ENCODE measurements around the gene SARDH. TPM values are rescaled to one million over a fixed set of nuclear protein-coding genes. Genes with fewer than 3 reads are reported as not detected.

SARDH gene
- total and polyA plus RNA-seq, 9 of the 15 experiments (the other 6 are each of a cell fraction or from before 2014, with no cell fraction given) = 0.14 TPM; not detected in 8

GRCh38 chr9:133738640-133739225 lies 581 bp upstream of the SARDH start:
- no peak for ATAC-seq
- H2AFZ ChIP-seq (ENCODE audit: low read depth, low read length) = no peak overlapping the region
- TF ChIP-seq TSC22D4 (tag; IDR thresholded peaks at IDR 0.05) = no peak
- no peak for TF ChIP-seq ZNF644 (tag; IDR thresholded peaks at IDR 0.05; ENCODE audit: low read depth)
- no peak for TF ChIP-seq ATF1 (CRISPR knock-in tag; IDR thresholded peaks at IDR 0.05)
- TF ChIP-seq ATF1 (tag; IDR thresholded peaks at IDR 0.05) = no peak
- TF ChIP-seq RBM25 (IDR thresholded peaks at IDR 0.05; ENCODE audit: low read depth, low read length, severe bottlenecking) = no peak
- TF ChIP-seq SMARCB1 (IDR thresholded peaks at IDR 0.05; ENCODE audit: insufficient read length, low read depth) = no peak
- TF ChIP-seq, protein P1, sequence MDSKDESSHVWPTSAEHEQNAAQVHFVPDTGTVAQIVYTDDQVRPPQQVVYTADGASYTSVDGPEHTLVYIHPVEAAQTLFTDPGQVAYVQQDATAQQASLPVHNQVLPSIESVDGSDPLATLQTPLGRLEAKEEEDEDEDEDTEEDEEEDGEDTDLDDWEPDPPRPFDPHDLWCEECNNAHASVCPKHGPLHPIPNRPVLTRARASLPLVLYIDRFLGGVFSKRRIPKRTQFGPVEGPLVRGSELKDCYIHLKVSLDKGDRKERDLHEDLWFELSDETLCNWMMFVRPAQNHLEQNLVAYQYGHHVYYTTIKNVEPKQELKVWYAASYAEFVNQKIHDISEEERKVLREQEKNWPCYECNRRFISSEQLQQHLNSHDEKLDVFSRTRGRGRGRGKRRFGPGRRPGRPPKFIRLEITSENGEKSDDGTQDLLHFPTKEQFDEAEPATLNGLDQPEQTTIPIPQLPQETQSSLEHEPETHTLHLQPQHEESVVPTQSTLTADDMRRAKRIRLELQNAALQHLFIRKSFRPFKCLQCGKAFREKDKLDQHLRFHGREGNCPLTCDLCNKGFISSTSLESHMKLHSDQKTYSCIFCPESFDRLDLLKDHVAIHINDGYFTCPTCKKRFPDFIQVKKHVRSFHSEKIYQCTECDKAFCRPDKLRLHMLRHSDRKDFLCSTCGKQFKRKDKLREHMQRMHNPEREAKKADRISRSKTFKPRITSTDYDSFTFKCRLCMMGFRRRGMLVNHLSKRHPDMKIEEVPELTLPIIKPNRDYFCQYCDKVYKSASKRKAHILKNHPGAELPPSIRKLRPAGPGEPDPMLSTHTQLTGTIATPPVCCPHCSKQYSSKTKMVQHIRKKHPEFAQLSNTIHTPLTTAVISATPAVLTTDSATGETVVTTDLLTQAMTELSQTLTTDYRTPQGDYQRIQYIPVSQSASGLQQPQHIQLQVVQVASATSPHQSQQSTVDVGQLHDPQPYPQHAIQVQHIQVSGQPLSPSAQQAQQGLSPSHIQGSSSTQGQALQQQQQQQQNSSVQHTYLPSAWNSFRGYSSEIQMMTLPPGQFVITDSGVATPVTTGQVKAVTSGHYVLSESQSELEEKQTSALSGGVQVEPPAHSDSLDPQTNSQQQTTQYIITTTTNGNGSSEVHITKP (IDR thresholded peaks at IDR 0.05; ENCODE audit: partially characterized antibody) = no peak
- no peak for TF ChIP-seq TRIM25 (IDR thresholded peaks at IDR 0.05; ENCODE audit: borderline replicate concordance)
- TF ChIP-seq GABPA (tag; conservative IDR thresholded peaks at IDR 0.05; ENCODE audit: low read depth) = no peak
- no peak for TF ChIP-seq HLTF (IDR thresholded peaks at IDR 0.05)
- TF ChIP-seq ZNF316 (IDR thresholded peaks at IDR 0.05) = no peak
- no peak for TF ChIP-seq DIDO1 (tag; IDR thresholded peaks at IDR 0.05; ENCODE audit: low read depth)
- TF ChIP-seq TAF9B (IDR thresholded peaks at IDR 0.05; ENCODE audit: partially characterized antibody) = no peak

More at GRCh38 chr9:133738640-133739225, 581 bp upstream of the SARDH start:
- Histone ChIP-seq H3K4me2 (ENCODE audit: insufficient read depth, low read length) (no peak overlapping the region), H3K27me3 (ENCODE audit: control insufficient read depth in 2 of 2, insufficient read depth in 2 of 2, low read length in 2 of 2) (peaks cover 0 to 34% of the 10 kb centered on the region in 2 experiments; a peak in 2 of 5 replicates), H3K79me2 (ENCODE audit: control insufficient read depth, insufficient read depth, low read length) (no peaks in the 10 kb centered on the region), H3K27ac (ENCODE audit: extremely low read depth, low read depth, low read length) (no peak overlapping the region), H3K4me1 (replicated peaks in 1 of 2; ENCODE audit: control insufficient read depth in 2 of 2, insufficient read depth in 2 of 2, low read length in 2 of 2) (peaks cover 0 to 15% of the 10 kb centered on the region in 2 experiments; a peak in 2 of 5 replicates), H3K9me1 (ENCODE audit: control insufficient read depth, insufficient read depth, low read length) (no peaks in the 10 kb centered on the region), H3K36me3 (ENCODE audit: control insufficient read depth, insufficient read depth, low read length) (no peaks in the 10 kb centered on the region), H3K9me3 (replicated peaks; ENCODE audit: control insufficient read depth, insufficient read depth, low read depth, low read length) (no peaks in the 10 kb centered on the region), H3K9ac (ENCODE audit: insufficient read depth in 1 of 2, low read depth in 2 of 2, low read length in 2 of 2) (no peak overlapping the region; a peak in 1 of 4 replicates), H4K20me1 (replicated peaks; ENCODE audit: control insufficient read depth, insufficient read depth, low read length) (peaks cover 12% of the 10 kb centered on the region; the same call in 1 of the 2 replicates), H3K4me3 (no peak overlapping the region)
- intact Hi-C loops (cut with micrococcal nuclease) = no loop called here
- no TSS peak for BruUV-seq (replicated peaks)
- in situ Hi-C loops (cut with MboI) = no loop called here
- DNase-seq (ENCODE audit: extremely low read depth in 1 of 4, low spot score in 3 of 4) (no peak), FAIRE-seq (no peak)
- ChIA-PET POLR2A (no interaction called here), CTCF (ENCODE audit: low intra/inter-chr PET ratio) (no interaction called here)
- 2% methylated on average over 13 of the region's 13 CpGs for WGBS (ENCODE audit: insufficient coverage, low coverage, missing lambda C conversion rate)
